Activated CD8-positive, alpha-beta T cell treated with anti-CD3 and anti-CD28 coated beads, Interleukin-2, amount 10 ng/mL, durations not matched to agents 7 days and 5 days (primary cell): ENCODE results near the gene CADM1. TPM values are rescaled to one million over a fixed set of nuclear protein-coding genes. Genes with fewer than 3 reads are reported as not detected.

Experiments
- ATAC-seq: fragments of 150-1000 bp; cut with Tn5 transposase; one replicate; pipeline ENCODE4 v1.10.0; 2021; ENCODE audit warnings: moderate library complexity
- CTCF ChIA-PET: fragments of 350-600 bp; sonication (Branson Sonifier 250); formaldehyde crosslinking; loops from one replicate; lab custom pipeline; 2021; ENCODE audit warnings: antibody characterized with exemption; lab: Charles Lee
- POLR2A ChIA-PET: fragments of 350-600 bp; sonication (Branson Sonifier 250); formaldehyde crosslinking; loops from one replicate; lab custom pipeline; 2021; ENCODE audit warnings: antibody characterized with exemption; lab: Charles Lee
- DNase-seq: peaks from one replicate; pipeline ENCODE4 v3.0.0-alpha.2; 2020
- H3K27ac Mint-ChIP-seq: one replicate; pipeline ENCODE4 v1.8.0; 2021; ENCODE audit warnings: mild to moderate bottlenecking, mixed read lengths
- H3K27me3 Mint-ChIP-seq: one replicate; pipeline ENCODE4 v1.8.0; 2021; ENCODE audit warnings: low read depth, mixed read lengths
- H3K36me3 Mint-ChIP-seq: one replicate; pipeline ENCODE4 v1.8.0; 2021; ENCODE audit warnings: low read depth, mixed read lengths
- H3K4me1 Mint-ChIP-seq: one replicate; pipeline ENCODE4 v1.8.0; 2021; ENCODE audit warnings: low read depth, mixed read lengths
- H3K4me3 Mint-ChIP-seq: one replicate; pipeline ENCODE4 v1.8.0; 2021; ENCODE audit warnings: mild to moderate bottlenecking, mixed read lengths
- H3K9me3 Mint-ChIP-seq: one replicate; pipeline ENCODE4 v1.8.0; 2022; ENCODE audit warnings: mixed read lengths; ENCODE audit not compliant: insufficient read depth
- total RNA-seq, 2 experiments: library from RNA; stranded (reverse); gene quantifications; one replicate each; pipeline ENCODE4 v1.2.3, GENCODE V29; 2021

The CADM1 gene
- total RNA-seq, 2 experiments from 2014 or later, result 0.31 to 0.74 TPM

DNA sequence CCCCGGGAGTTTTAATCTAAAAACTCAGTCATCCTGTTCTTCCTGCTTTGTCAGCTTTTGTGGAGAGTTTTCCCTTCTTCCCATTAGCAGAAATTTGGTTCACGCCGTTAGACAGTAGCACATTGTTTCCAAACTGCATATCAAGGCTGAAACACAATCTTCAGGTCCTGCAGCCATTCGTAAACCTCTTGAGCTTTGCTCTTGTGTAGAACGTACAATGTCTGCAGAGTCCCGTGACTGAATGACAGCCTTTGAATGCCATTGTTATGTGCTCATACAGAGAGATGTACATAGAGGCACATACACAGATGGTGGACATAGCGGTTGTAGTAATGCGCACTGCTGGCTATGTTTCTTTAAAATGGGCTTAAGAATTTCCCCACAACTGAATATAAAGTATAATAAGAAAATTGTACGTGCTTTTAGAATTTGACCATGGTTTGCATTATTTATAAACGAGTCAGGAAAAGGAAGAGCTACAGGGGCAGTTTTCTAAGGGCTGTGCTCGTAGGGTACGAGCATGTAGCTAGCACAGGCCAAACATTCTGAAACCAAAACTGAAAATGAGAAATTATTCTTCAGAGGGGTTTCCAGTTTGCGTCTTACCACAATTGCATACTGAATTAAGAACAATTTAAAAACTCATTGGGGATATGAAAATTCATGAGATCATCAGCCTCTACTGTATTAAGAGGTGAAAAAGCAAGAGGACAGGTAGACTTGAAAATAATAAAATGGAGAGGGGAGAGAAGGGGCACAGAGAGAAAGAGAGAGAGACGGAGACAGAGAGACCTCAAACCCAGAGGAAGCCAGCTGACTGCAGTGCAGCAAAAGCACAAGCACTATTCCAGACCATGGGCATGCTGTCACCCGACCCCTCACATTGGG lies 310.1 kb downstream of the CADM1 start:
- H3K27ac Mint-ChIP-seq, result peak overlapping the region; percentile 82
- POLR2A ChIA-PET, result no interaction called here
- no peaks in the 10 kb centered on the region for H3K36me3 Mint-ChIP-seq
- no peak for DNase-seq
- H3K4me1 Mint-ChIP-seq, result no peaks in the 10 kb centered on the region
- no peaks in the 10 kb centered on the region for H3K27me3 Mint-ChIP-seq
- ATAC-seq, result no peak
- CTCF ChIA-PET, result no interaction called here
- peak overlapping the region; percentile 63 for H3K4me3 Mint-ChIP-seq
- no peaks in the 10 kb centered on the region for H3K9me3 Mint-ChIP-seq

DNA sequence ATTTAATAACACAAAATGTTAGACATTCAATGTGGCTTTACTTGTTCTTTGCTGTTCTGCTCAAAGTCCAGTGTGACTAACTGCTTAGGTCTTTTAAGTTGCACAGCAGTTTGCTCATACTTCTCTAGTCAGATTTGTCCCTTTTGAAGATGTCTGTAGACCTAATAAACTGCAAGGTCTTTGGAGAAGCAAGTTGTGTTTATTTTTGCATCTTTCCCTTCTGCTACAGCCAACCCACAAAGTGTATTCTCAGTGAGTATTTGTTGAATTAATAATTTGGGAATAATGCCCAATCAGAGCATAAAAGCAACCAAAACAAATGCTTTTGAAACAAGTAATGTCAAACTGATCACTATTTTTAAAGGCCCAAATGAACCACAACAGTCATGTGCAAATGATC lies 312.5 kb downstream of the CADM1 start:
- Mint-ChIP-seq H3K36me3 (no peaks in the 10 kb centered on the region), H3K27ac (no peak overlapping the region), H3K27me3 (no peaks in the 10 kb centered on the region), H3K4me3 (no peak overlapping the region), H3K9me3 (no peaks in the 10 kb centered on the region), H3K4me1 (no peaks in the 10 kb centered on the region)
- ATAC-seq (no peak), DNase-seq (no peak)
- ChIA-PET CTCF (no interaction called here), POLR2A (no interaction called here)

DNA sequence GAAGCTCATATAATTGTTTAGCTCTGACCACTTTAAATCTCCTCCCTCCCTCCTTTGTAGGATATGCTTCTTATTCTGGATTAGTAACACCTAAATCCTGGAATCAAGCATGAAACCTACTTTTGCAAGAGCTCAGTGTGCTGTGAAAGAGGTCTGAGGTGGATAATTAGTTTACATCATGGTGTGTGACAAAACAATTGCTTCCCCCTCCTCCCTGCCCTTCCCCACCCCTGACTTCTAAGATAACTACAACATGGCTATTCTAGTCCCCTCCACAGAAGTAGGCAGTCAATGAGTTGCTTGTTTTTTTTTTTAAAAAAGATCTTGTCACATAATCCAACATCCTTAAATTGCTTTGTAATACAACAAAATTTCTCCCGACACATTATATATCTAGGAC lies 314.0 kb downstream of the CADM1 start:
- POLR2A ChIA-PET, result no interaction called here
- Mint-ChIP-seq H3K27me3 (peaks cover 2% of the 10 kb centered on the region), H3K9me3 (no peaks in the 10 kb centered on the region), H3K4me1 (no peaks in the 10 kb centered on the region), H3K36me3 (no peaks in the 10 kb centered on the region), H3K27ac (no peak overlapping the region), H3K4me3 (no peak overlapping the region)
- ATAC-seq (no peak), DNase-seq (no peak)
- CTCF ChIA-PET, result no interaction called here

DNA sequence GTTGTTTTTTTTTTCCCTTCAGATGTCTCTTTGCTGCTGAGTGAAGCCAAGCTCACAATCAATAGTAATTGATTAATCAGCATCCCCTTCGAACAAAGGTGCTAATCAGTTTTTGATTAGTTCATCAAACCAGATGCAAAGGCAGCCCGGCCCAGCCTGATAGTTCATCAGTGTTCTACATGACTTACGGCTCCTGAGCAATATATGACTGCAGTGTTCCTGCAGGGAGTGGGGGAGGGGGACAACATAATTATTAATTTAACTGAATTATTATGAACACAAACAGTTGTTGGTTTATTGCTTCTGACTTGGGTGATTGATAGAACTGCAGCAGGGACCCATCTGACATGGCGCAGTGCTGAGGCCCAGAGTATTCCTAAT lies 315.3 kb downstream of the CADM1 start:
- ChIA-PET CTCF (no interaction called here), POLR2A (no interaction called here)
- H3K4me3 Mint-ChIP-seq, result no peak overlapping the region
- H3K27me3 Mint-ChIP-seq, result peaks cover 2% of the 10 kb centered on the region
- DNase-seq (no peak), ATAC-seq (no peak)
- H3K27ac Mint-ChIP-seq, result no peak overlapping the region
- no peaks in the 10 kb centered on the region for H3K36me3 Mint-ChIP-seq
- no peaks in the 10 kb centered on the region for H3K4me1 Mint-ChIP-seq
- H3K9me3 Mint-ChIP-seq, result no peaks in the 10 kb centered on the region

DNA sequence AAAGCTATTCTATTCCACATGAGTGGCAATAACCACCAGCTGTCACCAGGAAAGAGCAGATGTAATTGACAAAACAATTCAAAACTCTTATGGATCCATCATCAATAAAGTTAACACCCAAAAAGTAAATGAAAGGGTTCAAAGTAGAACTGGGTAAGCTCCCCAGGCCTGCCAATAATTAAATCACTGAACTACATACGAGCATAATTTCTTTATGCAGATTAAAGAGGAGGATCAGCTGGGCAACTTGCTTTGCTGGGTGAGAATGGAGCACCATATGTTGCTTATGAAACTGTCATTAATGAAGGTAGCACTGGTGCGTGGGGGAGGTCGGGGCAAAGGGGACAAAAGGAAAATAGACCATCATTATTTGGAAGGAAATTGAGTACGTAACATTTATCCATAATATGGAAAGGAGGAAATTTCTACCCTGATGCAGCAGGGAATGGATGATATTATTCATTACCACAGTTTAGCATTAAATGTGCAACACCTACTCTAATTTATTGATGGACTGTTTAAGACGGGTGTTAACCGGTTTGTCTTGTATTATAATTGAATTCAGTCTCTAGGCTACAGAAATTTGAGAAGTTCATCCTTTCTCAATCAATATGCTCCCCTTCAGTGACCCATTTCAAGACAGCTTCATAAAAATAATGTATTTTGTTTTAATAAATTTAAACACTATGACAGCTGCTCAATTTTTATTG lies 315.9 kb downstream of the CADM1 start:
- Mint-ChIP-seq H3K4me3 (no peak overlapping the region), H3K27me3 (peaks cover 2% of the 10 kb centered on the region), H3K9me3 (no peaks in the 10 kb centered on the region), H3K4me1 (no peaks in the 10 kb centered on the region), H3K27ac (no peak overlapping the region), H3K36me3 (no peaks in the 10 kb centered on the region)
- ChIA-PET CTCF (no interaction called here), POLR2A (no interaction called here)
- ATAC-seq (no peak), DNase-seq (no peak)

DNA sequence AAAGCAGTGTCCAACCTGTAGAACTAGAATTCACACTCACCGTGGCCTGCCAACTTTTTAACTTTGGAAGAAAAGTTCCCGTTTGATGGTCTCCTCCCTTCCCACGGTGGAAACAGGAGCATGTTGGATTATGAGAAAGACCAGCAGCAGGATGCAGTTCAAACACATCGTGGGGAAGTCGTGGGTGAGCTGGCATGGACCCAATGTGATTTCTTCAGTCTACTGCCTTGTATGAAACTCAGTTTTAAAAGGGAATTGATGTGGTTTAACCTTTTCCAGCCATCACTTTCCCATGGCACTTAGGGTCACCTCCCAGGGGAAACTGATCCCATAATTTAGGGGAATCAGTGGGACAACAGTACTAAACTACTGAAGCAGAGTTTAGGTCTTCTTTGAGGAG lies 318.3 kb downstream of the CADM1 start:
- no peaks in the 10 kb centered on the region for H3K4me1 Mint-ChIP-seq

DNA sequence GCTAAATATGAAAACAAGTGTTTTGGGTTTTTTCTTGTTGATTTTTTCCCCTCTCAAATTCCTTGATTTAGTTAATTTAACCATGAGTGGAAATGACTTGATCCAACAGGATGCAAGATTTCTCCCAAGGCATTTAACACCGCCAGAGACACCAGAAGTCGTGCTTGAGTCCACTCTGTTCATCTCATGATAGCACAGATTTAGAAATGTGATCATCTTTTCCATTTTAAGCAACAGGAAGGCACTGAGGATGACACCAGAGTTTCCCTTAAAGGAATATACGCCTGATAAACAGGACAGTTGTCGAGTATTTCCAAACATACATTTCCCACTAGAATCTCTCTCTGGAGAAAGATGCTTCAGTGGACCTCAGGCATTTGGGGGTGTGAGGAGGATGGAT lies 318.7 kb downstream of the CADM1 start:
- CTCF ChIA-PET, result no interaction called here
- no peak for DNase-seq
- Mint-ChIP-seq H3K4me3 (no peak overlapping the region), H3K27ac (no peak overlapping the region), H3K36me3 (no peaks in the 10 kb centered on the region), H3K27me3 (peaks cover 2% of the 10 kb centered on the region), H3K4me1 (no peaks in the 10 kb centered on the region), H3K9me3 (no peaks in the 10 kb centered on the region)
- ATAC-seq, result no peak
- POLR2A ChIA-PET, result no interaction called here

More for the DNA sequence above, 318.3 kb downstream of the CADM1 start:
- POLR2A ChIA-PET, result no interaction called here
- H3K36me3 Mint-ChIP-seq, result no peaks in the 10 kb centered on the region
- CTCF ChIA-PET, result no interaction called here
- H3K9me3 Mint-ChIP-seq, result no peaks in the 10 kb centered on the region
- no peak overlapping the region for H3K4me3 Mint-ChIP-seq
- no peak for ATAC-seq
- peaks cover 2% of the 10 kb centered on the region for H3K27me3 Mint-ChIP-seq
- no peak for DNase-seq
- no peak overlapping the region for H3K27ac Mint-ChIP-seq

DNA sequence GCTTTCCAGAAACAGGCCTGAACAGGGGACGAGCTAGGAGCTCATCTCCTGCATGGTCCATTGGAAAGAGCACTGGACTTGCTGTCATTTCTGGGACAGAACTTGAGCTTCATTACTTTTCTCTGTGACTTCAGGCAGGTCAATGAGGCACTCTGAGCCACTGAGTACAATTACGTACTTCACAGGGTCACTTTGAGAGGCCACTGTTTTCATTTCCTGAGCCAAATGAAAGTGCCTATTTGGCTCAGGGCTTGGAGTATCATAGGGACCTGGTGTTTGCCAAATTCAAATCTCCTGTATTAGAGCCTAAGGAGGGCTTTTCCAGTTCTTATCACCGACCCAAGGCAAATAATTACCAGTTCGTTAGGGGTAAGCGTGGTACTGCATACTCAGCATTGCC lies 319.3 kb downstream of the CADM1 start:
- ChIA-PET POLR2A (no interaction called here), CTCF (interaction anchor here (1.0 kb wide), 1 partner anchor 15 kb away, joined by 3 read pairs; no protein-coding TSS in a partner anchor)
- ATAC-seq, result no peak
- Mint-ChIP-seq H3K27ac (no peak overlapping the region), H3K27me3 (peaks cover 2% of the 10 kb centered on the region), H3K36me3 (no peaks in the 10 kb centered on the region), H3K9me3 (no peaks in the 10 kb centered on the region), H3K4me1 (no peaks in the 10 kb centered on the region), H3K4me3 (no peak overlapping the region)
- no peak for DNase-seq

DNA sequence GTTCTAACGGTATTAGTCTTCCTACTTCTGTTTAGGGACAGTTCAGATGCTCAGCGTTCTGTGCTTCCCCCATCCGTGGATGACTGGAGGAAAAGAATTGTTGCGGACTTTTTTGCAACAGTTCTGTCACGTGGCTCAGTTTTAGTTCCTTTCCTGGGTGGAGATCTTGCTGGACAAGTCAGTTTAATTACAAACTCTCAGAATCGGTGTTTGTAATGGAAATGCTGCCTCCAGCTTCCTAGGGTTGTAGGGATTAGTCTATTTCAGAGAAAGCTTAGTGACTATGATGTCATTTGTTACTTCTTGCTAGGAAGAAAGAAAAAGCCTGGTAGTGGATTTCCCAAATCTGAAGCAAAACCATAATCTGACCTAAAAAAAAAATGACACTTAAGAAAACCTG lies 320.4 kb downstream of the CADM1 start:
- no peaks in the 10 kb centered on the region for H3K4me1 Mint-ChIP-seq
- CTCF ChIA-PET, result no interaction called here
- no peak for DNase-seq
- no peak overlapping the region for H3K27ac Mint-ChIP-seq
- no peaks in the 10 kb centered on the region for H3K36me3 Mint-ChIP-seq
- no peaks in the 10 kb centered on the region for H3K9me3 Mint-ChIP-seq
- no peak overlapping the region for H3K4me3 Mint-ChIP-seq
- POLR2A ChIA-PET, result no interaction called here
- peaks cover 2% of the 10 kb centered on the region for H3K27me3 Mint-ChIP-seq
- ATAC-seq, result no peak

DNA sequence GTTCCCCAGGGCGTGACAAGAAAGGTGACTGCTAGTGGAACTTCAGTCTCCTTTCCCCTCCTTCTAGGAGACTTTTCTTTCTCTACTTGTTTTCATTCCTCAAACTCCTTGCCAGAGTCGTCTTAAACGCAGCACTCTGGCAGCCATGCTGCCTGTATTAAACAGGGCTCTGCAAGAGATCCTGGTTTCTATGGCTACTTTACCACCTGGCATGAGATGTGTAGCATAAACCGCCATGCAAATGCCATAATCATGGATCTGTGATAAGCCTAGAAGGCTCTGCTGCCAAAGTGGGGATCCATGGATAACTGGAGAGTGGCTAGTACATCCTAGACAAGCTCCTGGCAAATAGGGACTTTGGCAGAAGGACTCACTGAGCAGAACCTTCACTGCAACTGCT lies 321.1 kb downstream of the CADM1 start:
- no peak for ATAC-seq
- ChIA-PET POLR2A (no interaction called here), CTCF (no interaction called here)
- no peaks in the 10 kb centered on the region for H3K4me1 Mint-ChIP-seq
- no peaks in the 10 kb centered on the region for H3K36me3 Mint-ChIP-seq
- H3K27me3 Mint-ChIP-seq, result peaks cover 2% of the 10 kb centered on the region
- no peak for DNase-seq
- H3K4me3 Mint-ChIP-seq, result no peak overlapping the region
- no peak overlapping the region for H3K27ac Mint-ChIP-seq
- no peaks in the 10 kb centered on the region for H3K9me3 Mint-ChIP-seq

DNA sequence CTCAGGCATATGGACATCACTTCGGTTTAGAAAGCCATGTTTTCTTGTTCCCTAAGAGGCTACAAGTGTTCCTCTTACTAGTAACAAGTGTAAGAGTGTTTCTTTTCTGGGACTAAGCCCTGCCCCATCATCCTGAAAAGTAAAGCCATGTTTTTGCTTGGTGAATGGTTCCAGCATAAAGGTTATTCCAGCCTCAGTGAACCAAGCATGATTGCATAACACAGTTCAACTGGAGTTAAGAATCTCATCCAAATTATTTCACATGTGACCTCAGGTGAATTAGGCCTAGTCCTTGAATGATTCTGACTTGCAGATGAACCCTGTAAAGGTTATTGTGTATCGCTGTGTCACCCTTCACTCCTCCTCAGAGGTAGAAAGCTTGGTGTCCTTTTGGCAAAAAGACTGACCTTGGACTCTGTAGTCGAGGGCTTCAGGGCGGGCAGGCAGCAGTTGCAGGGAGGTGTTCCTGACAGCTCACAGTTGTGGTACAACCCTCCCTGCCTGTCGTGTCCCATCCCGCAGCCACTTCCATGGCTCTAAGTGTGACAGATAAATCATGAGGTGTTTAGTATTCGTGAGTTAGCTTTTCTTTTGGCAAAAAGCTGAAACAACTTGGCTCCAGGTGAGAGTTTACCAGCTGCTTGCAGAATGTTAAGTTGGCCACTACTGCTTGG lies 321.8 kb downstream of the CADM1 start:
- CTCF ChIA-PET, result no interaction called here

DNA sequence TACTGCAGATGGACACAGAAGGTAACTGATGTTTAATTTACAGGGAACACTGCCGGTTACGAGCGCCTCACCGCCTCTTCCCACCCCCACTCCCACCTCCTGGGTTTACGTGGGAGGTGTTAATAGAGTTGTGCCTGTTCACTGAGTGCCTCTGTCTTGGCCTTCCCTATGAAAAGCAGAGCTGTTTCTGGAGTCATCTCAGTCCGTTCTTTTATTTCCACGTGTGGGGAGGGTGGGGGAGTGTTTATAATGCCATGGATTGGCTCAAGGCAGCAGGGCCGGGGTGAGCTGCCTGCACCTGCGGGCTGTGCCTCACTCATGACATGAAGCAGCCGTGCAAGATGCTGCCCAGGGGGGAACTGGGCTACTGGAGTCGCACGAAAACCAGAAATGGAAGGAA lies 322.7 kb downstream of the CADM1 start:
- DNase-seq, result no peak
- Mint-ChIP-seq H3K4me1 (no peaks in the 10 kb centered on the region), H3K36me3 (no peaks in the 10 kb centered on the region), H3K27me3 (peaks cover under 1% of the 10 kb centered on the region), H3K4me3 (no peak overlapping the region), H3K9me3 (no peaks in the 10 kb centered on the region), H3K27ac (no peak overlapping the region)
- ATAC-seq, result no peak
- ChIA-PET CTCF (no interaction called here), POLR2A (no interaction called here)

More for the DNA sequence above, 321.8 kb downstream of the CADM1 start:
- Mint-ChIP-seq H3K36me3 (no peaks in the 10 kb centered on the region), H3K27ac (no peak overlapping the region), H3K9me3 (no peaks in the 10 kb centered on the region), H3K4me1 (no peaks in the 10 kb centered on the region), H3K4me3 (no peak overlapping the region), H3K27me3 (peaks cover 2% of the 10 kb centered on the region)
- DNase-seq, result no peak
- POLR2A ChIA-PET, result no interaction called here
- no peak for ATAC-seq
